Transverse colon (tissue), 4 donors: ENCODE results near the gene ME2. TPM values are rescaled to one million over a fixed set of nuclear protein-coding genes. Genes with fewer than 3 reads are reported as not detected.

ENCODE experiments used
- DNase-seq: peaks from one replicate; pipeline ENCODE4 v3.0.0-alpha.2; 2019
- H3K27ac ChIP-seq, 4 donors: fragments of 200-600 bp; sonication (generic); 2 replicates each; pipeline ENCODE4 v1.5.1; 2016 to 2018; ENCODE audit warnings: inconsistent platforms in 4 of 4
- H3K27me3 ChIP-seq: fragments of 200-600 bp; sonication (generic); 2 replicates; pipeline ENCODE4 v1.5.1; 2017; ENCODE audit warnings: inconsistent platforms
- H3K36me3 ChIP-seq, 4 donors: fragments of 200-600 bp; sonication (generic); 2 replicates each; pipeline ENCODE4 v1.5.1; 2017 to 2019; ENCODE audit warnings: inconsistent platforms in 4 of 4
- H3K4me1 ChIP-seq, 4 donors: fragments of 200-600 bp; sonication (generic); 2 replicates each; pipeline ENCODE4 v1.5.1; 2017 to 2020; ENCODE audit warnings: inconsistent platforms in 4 of 4
- H3K4me3 ChIP-seq, 4 donors: fragments of 200-600 bp; sonication (generic); 1 replicate in 1 of 4; 2 replicates in 3 of 4; pipeline versions ENCODE4 v1.5.1 to v1.6.1; 2017 to 2019; ENCODE audit warnings: inconsistent platforms in 4 of 4
- H3K9me3 ChIP-seq, 2 donors: fragments of 200-600 bp; sonication (generic); 2 replicates each; pipeline ENCODE4 v1.5.1; 2017 to 2019; ENCODE audit warnings: inconsistent platforms in 2 of 2
- EP300 ChIP-seq: sonication (generic); formaldehyde crosslinking; IDR thresholded peaks from one replicate; pipeline ENCODE4 v1.6.1; 2017; ENCODE audit warnings: antibody characterized with exemption, low read depth
- POLR2A ChIP-seq: fragments of 450-650 bp; IDR thresholded peaks from one replicate; pipeline ENCODE4 v1.6.1; 2016; ENCODE audit warnings: antibody characterized with exemption, mild to moderate bottlenecking, moderate library complexity
- POLR2AphosphoS5 ChIP-seq, 3 donors: sonication (generic); formaldehyde crosslinking; IDR thresholded peaks; one replicate each; pipeline ENCODE4 v1.6.1; 2016; ENCODE audit warnings: antibody characterized with exemption in 3 of 3
- WGBS, 2 donors: methylation state at CpG; one replicate each; pipeline ENCODE4 v1.1.5; 2018; ENCODE audit warnings: low coverage in 1 of 2; 5-methylcytosine and 5-hydroxymethylcytosine counted together
- in situ Hi-C, 4 donors: fragments of 200-750 bp; cut with MboI; loops; one replicate each; pipeline versions ENCODE4 v1.15.0 to v1.15.1; 2017; ENCODE audit warnings: low sequenced_read_pairs in 3 of 4, low pct_ligation_motif_present in 1 of 4, low pct_unique_long_range_greater_than_20kb in 1 of 4
- intact Hi-C: fragments of 100-400 bp; cut with DNase I; formaldehyde crosslinking; loops from one replicate; pipeline ENCODE4 v1.15.1; 2023; ENCODE audit warnings: low total_unique reads
- total RNA-seq, 4 donors: library from RNA; depleted of rRNA; stranded (reverse); fragments of >200 nt; gene quantifications; one replicate each; pipeline ENCODE4 v1.1.0, GENCODE V29; 2016
- TF ChIP-seq, protein P1 (sequence below), 5 experiments: fragments of 200-600 bp in 3 of 5; fragments of 450-650 bp in 2 of 5; sonication (generic) in 3 of 5; IDR thresholded peaks; 1 replicate in 2 of 5; 2 replicates in 3 of 5; pipeline ENCODE4 v1.5.1; 2016 to 2017; ENCODE audit warnings: antibody characterized with exemption in 5 of 5, inconsistent platforms in 3 of 5, mild to moderate bottlenecking in 2 of 5, moderate library complexity in 1 of 5

ME2 gene
- total RNA-seq, 4 donors from 2014 or later: 28.8 to 84.5 (median 53.2) TPM

DNA sequence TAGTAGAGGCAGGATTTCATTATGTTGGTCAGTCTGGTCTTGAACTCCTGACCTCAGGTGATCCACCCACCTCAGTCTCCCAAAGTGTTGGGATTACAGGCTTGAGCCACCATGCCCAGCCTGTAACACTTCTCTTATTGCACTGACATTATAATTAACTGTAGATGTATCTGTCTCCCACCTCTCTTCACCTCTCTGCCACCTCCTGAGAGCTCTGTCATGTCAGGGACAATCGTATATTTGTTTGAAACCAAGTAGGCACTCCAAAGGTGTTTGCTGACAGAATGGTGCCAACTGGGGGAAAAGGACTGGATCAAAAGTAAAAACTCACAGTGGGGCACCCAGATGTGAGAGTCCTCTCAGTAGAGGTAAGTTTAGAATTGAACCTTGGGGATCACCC is 17.3 kb upstream of the ME2 start:
- TF ChIP-seq EP300 (no peak), POLR2A (no peak), POLR2AphosphoS5 (IDR thresholded peaks at IDR 0.05) (no peak)
- TF ChIP-seq, protein P1, sequence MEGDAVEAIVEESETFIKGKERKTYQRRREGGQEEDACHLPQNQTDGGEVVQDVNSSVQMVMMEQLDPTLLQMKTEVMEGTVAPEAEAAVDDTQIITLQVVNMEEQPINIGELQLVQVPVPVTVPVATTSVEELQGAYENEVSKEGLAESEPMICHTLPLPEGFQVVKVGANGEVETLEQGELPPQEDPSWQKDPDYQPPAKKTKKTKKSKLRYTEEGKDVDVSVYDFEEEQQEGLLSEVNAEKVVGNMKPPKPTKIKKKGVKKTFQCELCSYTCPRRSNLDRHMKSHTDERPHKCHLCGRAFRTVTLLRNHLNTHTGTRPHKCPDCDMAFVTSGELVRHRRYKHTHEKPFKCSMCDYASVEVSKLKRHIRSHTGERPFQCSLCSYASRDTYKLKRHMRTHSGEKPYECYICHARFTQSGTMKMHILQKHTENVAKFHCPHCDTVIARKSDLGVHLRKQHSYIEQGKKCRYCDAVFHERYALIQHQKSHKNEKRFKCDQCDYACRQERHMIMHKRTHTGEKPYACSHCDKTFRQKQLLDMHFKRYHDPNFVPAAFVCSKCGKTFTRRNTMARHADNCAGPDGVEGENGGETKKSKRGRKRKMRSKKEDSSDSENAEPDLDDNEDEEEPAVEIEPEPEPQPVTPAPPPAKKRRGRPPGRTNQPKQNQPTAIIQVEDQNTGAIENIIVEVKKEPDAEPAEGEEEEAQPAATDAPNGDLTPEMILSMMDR (IDR thresholded peaks at IDR 0.05): no peak
- H3K9me3 ChIP-seq: no peaks in the 10 kb centered on the region
- no peaks in the 10 kb centered on the region for H3K36me3 ChIP-seq
- peak overlapping the region in 1 of 4 donors; percentile 35 for H3K27ac ChIP-seq
- in situ Hi-C loops (no loop called here), intact Hi-C loops (no loop called here)
- DNase-seq: no peak
- peaks cover 0 to 6% (median 0%) of the 10 kb centered on the region in 4 donors for H3K4me1 ChIP-seq
- 96% methylated on average over 1 of the region's 1 CpG; no CpG with 5 or more reads in 1 of the 2 donors for WGBS, 2 donors
- no peak overlapping the region for H3K4me3 ChIP-seq
- no peaks in the 10 kb centered on the region for H3K27me3 ChIP-seq

GRCh38 chr18:50862401-50862800 is 16.5 kb upstream of the ME2 start:
- intact Hi-C loops: no loop called here
- 67 to 77% methylated on average over 2 of the region's 2 CpGs for WGBS, 2 donors
- peak overlapping the region in 1 of 4 donors; percentile 19 for H3K27ac ChIP-seq
- in situ Hi-C loops: no loop called here
- TF ChIP-seq POLR2A: no peak
- TF ChIP-seq, protein P1 (IDR thresholded peaks at IDR 0.05): no peak
- TF ChIP-seq EP300: no peak
- H3K4me1 ChIP-seq: peaks cover 0 to 6% (median 0%) of the 10 kb centered on the region in 4 donors
- H3K4me3 ChIP-seq: no peak overlapping the region
- no peaks in the 10 kb centered on the region for H3K27me3 ChIP-seq
- no peaks in the 10 kb centered on the region for H3K36me3 ChIP-seq
- no peak for DNase-seq
- H3K9me3 ChIP-seq: no peaks in the 10 kb centered on the region

DNA sequence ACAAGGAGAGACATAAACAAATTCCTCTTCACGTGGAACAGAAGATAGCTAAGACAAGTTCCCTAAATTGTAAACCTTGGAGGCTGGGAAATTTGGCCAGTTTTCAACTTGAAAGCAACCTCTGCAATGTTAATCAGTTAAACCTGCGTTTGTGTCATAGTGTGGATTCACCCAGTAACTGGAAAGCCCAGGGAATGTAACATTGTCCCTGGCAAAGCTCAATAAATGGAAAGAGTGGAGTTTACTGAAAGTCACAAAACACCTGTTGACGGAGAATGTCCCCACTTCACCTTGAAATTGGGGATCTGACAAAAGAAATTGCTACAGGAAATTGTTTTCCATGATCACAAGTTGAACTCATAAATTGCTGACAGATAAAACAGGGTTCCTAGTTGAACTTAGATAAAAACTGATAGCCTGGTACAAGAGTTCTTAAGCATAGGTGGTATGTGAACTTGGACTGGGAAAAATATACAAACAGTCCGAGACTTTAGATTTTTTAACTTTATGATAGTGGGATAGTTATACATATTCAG is 15.0 kb upstream of the ME2 start:
- Histone ChIP-seq H3K36me3 (no peaks in the 10 kb centered on the region), H3K9me3 (no peaks in the 10 kb centered on the region), H3K4me1 (peaks cover 0 to 8% (median 0%) of the 10 kb centered on the region in 4 donors), H3K27me3 (no peaks in the 10 kb centered on the region), H3K4me3 (no peak overlapping the region), H3K27ac (no peak overlapping the region)
- intact Hi-C loops (no loop called here), in situ Hi-C loops (no loop called here)
- TF ChIP-seq POLR2AphosphoS5 (IDR thresholded peaks at IDR 0.05) (no peak), EP300 (no peak), POLR2A (no peak)
- TF ChIP-seq, protein P1 (IDR thresholded peaks at IDR 0.05): no peak
- no peak for DNase-seq
- 44 to 48% methylated on average over 4 of the region's 4 CpGs for WGBS, 2 donors

DNA sequence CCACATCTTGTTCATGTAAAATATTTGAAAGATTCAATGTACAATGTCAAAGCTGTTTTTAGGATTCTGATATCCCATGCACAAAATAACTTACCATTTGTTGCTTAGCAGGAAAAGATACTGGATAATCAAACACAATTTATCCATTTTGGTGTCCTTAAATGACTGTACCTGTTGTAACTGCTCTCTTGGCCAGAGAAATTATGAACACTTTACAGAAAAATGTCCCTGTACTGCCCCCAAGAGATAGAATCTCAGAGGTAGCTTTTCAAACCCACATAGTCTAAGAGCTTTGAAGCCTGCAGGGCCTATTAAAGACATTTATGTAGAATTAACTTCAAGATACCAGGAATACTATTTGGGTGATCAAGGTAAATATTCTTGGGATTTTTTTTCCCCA is 12.2 kb upstream of the ME2 start:
- H3K36me3 ChIP-seq: no peaks in the 10 kb centered on the region
- H3K27me3 ChIP-seq: no peaks in the 10 kb centered on the region
- no peak overlapping the region for H3K4me3 ChIP-seq
- no peak overlapping the region for H3K27ac ChIP-seq
- H3K4me1 ChIP-seq: peaks cover 0 to 22% (median 0%) of the 10 kb centered on the region in 4 donors
- DNase-seq: no peak
- TF ChIP-seq, protein P1 (IDR thresholded peaks at IDR 0.05): peak in 1 of 5 experiments; percentile 5
- no peak for TF ChIP-seq EP300
- no peak for TF ChIP-seq POLR2AphosphoS5 (IDR thresholded peaks at IDR 0.05)
- H3K9me3 ChIP-seq: no peaks in the 10 kb centered on the region
- intact Hi-C loops: no loop called here
- in situ Hi-C loops: no loop called here
